Epithelial cell of esophagus (primary cell): Measurements from ENCODE around the gene RAPGEF1.

Experiments used
- DNase-seq: peaks from one replicate; pipeline ENCODE4 v3.0.0; 2010; ENCODE audit warnings: low read depth
- H3K4me3 ChIP-seq: 2 replicates; pipeline ENCODE4 v1.5.1; 2011; ENCODE audit warnings: mild to moderate bottlenecking, low read length, control low read depth
- TF ChIP-seq, protein P1 (sequence below): IDR thresholded peaks from 2 replicates; pipeline ENCODE4 v1.5.1; 2011; ENCODE audit warnings: low read depth, mild to moderate bottlenecking, low read length, control low read depth, inconsistent platforms; ENCODE audit not compliant: insufficient read depth; ENCODE audit errors: missing control alignments

The RAPGEF1 gene

DNA sequence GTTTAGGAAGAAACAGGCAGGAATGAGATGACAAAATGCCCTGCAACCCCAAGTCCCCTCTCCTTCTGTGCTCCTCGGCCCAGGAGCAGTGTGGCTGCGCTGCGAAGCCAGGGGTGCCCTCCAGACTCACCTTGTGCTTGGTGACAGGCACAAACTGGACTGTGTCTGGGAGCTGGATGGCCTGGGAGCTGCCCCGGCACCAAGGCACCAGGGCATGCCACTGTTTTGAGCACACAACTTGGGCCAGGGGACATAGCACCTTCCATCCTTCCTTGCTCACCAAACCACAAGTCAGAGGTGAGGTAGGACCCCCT is 143.5 kb downstream of the RAPGEF1 start:
- no peak for DNase-seq
- no peak overlapping the region for H3K4me3 ChIP-seq
- TF ChIP-seq, protein P1, sequence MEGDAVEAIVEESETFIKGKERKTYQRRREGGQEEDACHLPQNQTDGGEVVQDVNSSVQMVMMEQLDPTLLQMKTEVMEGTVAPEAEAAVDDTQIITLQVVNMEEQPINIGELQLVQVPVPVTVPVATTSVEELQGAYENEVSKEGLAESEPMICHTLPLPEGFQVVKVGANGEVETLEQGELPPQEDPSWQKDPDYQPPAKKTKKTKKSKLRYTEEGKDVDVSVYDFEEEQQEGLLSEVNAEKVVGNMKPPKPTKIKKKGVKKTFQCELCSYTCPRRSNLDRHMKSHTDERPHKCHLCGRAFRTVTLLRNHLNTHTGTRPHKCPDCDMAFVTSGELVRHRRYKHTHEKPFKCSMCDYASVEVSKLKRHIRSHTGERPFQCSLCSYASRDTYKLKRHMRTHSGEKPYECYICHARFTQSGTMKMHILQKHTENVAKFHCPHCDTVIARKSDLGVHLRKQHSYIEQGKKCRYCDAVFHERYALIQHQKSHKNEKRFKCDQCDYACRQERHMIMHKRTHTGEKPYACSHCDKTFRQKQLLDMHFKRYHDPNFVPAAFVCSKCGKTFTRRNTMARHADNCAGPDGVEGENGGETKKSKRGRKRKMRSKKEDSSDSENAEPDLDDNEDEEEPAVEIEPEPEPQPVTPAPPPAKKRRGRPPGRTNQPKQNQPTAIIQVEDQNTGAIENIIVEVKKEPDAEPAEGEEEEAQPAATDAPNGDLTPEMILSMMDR = no peak

DNA sequence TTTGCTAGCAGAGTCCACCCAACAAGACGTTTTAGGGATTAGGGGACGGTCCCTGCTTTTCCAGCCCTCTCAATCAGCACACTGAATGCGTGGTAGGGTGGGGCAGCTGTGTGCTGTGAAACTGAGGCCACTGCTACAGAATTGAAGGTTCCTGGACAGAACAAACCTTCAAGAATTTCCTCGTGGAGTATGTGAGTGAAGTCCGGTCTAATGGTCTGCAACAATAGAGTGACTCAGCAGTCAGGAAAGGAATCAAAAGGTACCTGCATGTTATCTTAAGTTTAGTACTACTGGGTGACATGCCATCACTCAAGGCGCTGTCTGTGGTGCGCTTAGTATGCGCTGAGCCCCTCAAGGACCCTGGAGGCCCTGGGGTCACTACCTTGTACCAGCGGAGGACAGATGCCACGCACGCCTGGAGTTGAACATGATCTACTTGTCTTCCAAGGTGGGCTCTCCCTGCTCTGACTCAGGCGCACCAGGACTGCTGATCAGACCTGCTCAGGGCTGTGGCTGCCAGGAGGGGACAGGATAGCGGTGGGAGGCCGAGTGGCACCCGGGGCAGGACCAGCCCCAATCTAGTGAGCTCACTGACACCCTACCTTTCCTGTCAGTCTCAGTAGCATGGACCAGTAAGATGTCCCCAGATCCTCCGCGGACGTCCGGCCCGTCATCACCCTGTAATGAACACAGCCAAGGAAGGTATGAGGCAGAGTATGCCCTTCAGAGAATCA is 144.0 kb downstream of the RAPGEF1 start:
- TF ChIP-seq, protein P1 = no peak
- no peak overlapping the region for H3K4me3 ChIP-seq
- no peak for DNase-seq

DNA sequence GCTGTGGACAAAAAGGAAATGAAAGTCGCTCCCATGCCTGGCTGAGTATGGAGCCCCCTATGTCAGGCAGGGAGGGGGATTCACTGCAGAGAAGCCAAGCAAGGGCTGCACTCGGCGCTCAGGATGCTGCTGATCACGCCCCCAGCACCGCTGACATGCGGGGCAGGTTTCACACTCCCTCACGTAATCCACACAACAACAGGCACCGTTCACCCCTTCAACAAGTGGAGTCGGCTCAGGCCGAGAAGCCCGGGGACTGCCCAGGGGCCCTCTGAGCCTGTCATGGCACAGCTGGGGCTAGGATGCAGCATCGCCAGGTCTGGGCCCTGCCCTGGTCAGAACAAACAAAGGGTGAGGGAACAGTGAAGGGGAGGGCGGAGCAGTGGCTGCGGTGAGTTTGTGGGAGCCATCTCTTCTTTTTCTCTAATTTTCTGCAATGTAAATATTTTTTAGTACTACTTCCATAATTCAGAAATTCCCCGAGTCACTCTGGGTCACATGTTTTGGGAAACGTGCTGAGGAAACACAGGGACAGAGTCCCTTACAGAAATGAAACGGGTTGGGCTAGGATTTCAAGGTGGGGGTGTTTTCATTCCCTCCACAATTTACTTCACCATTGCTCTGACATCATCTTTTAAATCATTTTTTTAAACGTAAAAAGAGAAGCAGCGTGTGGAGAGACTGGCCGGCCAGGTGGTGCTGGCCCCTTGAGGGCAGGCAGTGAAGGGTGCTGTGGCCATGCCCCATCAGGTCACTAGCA is 144.8 kb downstream of the RAPGEF1 start:
- TF ChIP-seq, protein P1 = no peak
- H3K4me3 ChIP-seq = no peak overlapping the region
- no peak for DNase-seq

DNA sequence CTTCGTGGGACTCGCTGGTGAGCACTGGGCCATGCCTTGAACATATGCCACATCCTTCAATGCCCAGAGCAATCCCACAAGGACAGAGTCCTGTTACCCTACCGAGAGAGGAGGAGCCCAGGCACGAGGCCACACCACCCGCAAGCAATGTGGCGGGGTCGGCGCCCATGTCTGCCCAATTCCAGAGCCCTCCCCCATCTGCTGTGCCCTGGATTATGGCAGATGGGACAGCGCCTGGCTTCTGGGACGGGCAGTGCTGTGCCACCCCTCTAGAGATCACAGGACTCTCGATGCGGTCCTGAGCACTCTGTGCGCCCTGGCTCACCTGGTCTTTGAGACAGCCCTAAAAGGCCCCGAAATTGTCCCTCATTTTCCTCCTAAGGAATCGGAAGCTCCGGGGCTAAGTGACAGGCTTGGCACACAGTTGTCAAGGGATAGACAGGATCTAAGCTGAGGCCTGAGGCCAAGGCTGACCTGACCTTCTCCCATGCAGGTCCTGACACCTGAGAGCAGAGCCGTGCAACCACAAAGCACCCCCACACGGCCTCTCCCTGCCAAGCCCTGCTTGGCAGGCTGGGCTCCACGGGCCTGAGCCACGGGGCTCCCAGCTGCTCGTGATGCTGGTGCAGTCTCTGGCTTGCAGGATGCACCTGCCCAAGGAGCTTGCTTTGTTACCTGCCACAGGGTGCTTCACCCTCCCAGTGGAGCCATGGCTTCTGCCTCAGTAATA is 145.8 kb downstream of the RAPGEF1 start:
- H3K4me3 ChIP-seq = no peak overlapping the region
- DNase-seq = no peak
- TF ChIP-seq, protein P1 = no peak

DNA sequence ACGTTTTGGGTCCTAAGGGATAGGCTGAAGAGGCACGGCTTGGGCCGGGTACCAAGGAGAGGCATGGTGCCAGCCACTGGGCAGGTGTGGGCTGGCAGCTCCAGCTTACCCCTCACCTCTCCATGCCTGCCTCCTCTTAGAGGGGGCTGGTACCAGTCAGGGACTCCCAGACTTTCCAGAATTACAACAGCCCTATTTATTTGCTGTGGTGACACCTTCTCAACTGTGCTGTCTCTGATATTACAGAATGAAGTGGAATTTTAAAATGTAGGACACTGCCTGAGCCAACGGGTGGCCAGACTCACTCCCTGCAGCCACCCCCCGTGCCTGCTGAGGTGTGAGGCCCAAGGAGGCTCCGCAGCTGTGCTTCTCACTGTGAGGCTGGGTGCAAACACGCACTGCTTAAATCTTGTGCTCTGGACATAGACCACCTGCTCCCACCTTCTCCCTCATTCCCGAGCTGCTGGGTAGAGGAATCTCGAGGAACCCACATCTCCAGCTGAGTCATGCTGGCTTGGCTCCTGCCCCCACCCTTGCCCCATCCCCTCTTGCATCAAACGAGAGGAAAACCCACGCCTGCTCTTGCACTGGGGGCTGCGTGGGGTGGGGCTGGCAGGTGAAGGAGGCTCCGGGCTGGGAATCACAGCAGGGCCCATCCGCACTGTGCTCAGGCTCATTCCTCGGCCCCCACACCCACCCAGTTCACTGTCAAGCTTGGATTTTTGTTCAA is 146.6 kb downstream of the RAPGEF1 start:
- H3K4me3 ChIP-seq = no peak overlapping the region
- TF ChIP-seq, protein P1 = no peak
- no peak for DNase-seq

DNA sequence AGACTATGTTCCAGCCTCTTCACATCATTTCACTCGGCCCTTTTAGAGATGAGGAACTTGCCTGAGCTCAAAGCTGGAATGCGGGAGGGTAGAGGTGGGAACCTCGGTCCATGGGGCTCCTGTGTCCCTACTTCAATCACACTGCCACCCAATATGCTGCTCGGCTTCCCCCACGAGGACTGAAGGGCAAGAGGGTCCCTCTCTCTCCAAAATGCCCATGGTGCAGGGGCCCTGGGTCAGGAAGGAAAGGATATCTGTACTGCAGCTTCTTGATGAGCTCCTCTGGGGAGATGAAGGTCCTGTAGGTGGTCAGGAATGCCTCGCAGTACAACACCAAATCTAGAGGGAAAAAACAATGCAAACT is 148.0 kb downstream of the RAPGEF1 start:
- no peak for DNase-seq
- no peak overlapping the region for H3K4me3 ChIP-seq
- TF ChIP-seq, protein P1 = no peak
